HUDEP-2 (cell line): Measurements from ENCODE around the gene PRRX2.
A peak's percentile ranks its signal among the peaks of the same experiment; 100 is the strongest.
"Not testable (repeated sequence)": the region's sequence is repeated elsewhere in the genome, so short reads cannot be mapped to it uniquely, and the experiment has no call there.

Experiments used
- DNase-seq, 76 experiments: peaks; one replicate each; lab custom pipeline; 2025; ENCODE audit not compliant: unreplicated experiment in 76 of 76; lab: John Stamatoyannopoulos, UW

Gene PRRX2

DNA sequence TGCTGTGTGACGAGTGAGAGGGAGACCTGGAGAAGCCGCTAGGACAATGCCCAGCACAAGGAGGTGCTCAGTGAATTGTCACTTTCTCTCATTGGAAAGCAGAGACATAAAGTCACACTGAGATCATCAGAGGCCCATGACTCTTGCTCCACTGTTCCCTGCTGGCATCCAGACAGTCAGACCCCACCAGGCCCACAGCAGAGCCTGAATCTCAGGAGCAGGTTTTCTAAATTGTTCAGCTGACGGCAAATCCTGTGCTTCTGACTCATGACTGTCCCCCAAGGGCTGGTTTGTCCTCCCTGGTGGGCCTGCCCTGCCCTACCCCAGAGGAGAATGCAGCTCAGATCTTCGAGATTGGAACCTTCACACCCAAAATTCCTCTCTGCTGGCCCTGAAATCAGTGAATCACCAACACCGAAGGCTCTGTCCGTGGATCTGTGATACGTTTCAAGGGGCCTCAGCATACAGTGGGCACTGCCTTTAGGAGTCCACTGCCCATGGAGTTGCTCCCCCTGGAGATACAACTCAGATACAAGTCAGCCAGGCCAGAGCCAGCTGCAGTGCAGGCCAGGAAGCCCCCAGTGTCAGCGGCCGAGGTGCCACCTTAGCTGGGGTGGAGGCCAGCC lies 84.7 kb downstream of the PRRX2 start:
- no peak for DNase-seq

DNA sequence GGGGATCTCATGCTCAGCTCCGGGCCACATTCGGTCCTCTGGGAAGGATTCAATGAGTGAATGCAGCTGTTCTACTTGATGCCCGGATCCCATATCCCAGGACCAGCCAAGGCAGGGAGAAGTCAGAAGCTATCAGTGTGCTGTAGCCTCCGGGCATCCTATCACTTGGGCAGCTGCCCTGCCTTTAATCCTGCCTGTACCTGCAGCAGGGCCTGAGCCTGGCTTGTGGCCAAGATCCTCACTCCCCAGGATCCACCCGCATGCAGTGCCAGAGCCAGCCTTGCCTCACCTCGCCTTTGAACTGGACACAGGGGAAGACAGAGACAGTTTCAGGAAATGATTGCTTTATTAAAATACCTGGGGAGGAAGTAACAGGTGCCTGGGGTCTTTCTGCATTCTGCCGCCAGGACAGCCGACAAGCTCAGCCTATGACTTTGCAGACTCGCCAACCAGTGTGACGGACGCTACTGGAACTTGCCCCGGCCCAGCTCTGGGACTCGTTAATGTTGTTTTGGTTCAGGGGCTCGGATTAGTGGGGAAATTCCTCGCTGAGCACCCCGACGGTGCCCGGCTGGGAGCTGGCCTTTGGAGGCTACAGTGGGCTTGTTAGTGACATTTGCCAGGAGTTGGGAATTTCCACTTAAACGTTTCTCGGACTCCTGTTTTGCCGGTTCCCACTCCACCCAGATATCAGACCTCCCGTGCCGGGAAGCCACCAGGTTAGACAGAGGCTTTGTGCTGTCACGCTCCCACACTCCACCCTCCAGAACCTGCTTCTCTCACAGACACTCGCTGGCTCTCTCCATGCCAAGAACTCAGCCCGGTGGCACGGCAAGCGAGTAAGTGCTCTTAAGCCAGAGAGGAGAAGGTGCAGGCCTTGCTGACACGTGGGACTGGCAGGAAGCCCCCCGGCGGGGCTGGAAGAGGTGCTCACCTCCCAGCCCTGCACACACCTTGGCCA lies 86.7 kb downstream of the PRRX2 start:
- DNase-seq = peak in 1 of 76 experiments; percentile 15

DNA sequence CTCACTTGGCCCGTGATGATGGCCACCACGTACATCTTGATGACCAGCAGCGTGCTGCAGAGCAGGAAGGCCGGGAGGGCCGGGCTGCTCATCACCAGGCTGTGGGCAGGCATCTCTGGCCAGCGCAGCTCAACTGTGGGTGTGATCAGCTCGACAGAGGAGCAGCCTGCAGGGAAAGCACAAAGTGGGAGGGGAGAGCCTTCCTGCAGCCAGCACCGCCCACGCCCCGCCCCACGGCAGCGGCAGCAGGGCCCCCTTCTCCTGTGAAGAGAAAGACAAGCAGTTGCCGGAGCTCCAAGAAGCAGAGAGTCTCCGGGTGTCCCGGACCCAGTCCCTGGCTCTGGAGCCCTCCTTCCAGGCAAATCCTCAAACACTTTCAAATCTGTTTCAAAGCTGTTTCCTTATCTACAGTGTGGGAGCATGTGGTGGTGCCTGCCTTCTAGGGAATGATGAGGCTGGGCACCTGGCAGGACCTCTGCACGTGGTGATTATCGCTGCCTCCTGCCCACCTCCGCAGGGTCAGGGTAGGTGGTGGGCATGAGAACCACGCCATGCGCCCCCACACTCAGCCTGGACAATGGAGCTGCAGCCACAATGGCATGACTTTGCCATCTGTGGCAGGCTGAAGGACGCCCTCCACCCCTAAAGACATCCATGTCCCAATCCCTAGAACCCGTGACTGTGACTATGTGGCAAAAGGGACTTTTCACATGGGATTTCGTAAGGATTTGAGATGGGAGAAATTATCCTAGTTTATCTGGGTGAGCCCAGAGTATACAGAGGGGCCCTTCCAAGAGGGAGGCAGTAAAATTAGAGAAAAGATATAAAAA lies 87.7 kb downstream of the PRRX2 start, which contains the start of gene PTGES:
Gene PTGES (minus strand): TSS at position 143 of the 830 bp plus-strand sequence. CDS start 30 bp downstream, at position 113.
- DNase-seq = peak in 68 of 76 experiments; percentile 16 to 86 (median 65)

DNA sequence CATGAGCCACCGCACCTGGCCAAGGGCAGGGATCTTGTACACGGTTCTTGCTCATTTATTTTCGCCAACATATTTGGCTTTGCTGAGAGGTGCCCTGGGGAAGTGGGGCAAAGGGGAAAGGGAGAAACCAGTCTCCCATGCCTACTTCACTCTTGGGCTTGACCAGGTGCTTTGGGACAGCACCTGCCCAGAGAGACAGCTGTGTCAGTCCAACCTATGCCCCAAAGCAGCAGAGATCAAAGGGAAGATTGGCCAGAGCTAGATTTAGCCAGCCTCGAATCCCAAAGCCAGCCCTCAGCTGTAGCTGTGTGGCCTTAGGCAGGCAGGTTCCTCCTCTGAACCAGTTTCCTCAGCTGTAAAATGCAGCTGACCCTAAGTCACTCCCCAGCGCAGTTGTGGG lies 89.7 kb downstream of the PRRX2 start:
- DNase-seq = no peak

DNA sequence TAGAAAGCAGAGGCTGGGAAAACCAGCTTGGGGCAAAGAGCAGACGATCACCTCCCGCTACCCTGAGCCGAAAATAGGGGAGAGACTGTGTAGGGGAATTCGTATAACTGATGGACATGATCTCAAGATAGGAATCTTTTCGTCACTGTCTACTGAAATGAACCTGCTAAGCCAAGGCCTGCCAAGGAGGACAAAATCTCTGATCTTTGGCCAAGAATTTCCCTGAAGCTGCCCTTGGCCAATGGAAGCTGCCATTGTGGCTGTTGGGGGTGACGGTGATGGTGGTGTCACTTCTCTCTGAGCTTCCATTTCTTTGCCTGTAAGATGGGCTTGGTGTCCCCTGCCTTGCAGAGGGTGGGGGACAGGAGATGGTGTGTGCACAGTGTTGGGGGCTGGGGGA lies 90.7 kb downstream of the PRRX2 start:
- no peak for DNase-seq

DNA sequence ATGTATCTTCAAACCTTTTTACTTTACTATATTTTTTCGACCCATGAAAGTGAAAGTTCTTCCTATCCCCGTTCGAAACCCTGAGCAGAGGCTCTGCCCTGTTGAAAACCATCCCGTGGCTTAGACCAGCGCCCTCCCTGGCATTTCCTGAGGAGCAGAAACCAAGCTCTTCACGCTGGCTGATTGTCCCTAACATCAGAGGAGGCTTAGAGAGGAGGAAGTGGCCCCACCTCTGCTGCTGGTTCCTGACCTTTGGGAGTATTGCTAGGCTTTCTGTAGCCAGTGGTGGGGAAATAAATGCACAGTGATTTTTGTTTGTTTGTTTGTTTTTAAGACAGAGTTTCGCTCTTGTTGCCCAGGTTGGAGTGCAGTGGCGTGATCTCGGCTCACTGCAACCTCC lies 91.6 kb downstream of the PRRX2 start:
- peak in 1 of 76 experiments; percentile 10 for DNase-seq

DNA sequence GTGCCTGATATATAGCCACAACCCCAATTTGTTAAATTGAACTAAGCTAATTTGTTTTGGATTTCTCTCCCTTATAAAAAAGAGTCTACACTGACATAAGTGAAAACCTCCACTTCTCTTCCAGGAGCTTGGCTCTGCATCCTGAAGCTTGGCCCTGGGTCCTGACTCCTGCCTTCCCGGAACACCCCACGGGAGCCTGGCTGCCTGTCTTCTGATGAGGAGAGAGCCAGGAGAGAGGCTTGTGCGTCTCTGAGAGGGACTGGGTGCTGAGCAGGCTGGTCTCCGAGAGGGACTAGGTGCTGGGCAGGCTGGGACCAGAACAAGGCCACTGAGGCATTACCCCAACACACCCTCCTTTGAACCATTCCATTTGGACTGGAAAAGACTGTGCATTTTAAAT lies 93.9 kb downstream of the PRRX2 start:
- no peak for DNase-seq

DNA sequence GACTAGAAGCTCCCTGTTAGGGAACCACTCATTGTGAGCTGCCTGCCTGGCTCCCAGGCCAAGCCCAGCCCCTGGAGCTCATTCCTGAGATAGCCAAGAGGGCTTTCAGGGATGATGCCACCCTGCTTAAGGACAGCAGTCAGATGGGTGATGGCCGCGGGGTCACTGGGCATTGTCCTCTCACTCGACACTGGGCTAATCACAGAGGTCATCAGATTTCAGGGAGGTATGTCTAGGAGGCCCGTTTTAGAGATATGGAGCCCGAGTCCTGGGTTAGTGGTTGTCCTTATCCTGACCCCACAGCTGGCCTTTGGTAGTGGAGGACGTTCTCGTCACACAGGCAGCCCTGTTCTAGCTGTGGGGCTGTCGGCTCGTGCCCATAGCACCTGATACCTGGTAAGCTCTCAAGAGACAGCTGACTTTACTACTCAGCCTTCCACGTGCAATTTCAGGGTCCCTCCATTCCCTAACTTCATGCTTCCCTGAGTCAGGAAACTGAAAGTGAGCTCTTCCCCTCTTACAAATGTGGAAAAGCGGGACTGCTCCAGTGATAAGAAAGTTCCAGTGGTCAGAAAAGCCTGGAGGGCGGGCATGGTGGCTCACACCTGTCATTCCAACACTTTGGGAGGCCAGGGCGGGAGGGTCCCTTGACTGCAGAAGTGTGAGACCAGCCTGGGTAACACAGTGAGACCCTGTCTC lies 94.5 kb downstream of the PRRX2 start:
- peak in 1 of 76 experiments; percentile 9 for DNase-seq

DNA sequence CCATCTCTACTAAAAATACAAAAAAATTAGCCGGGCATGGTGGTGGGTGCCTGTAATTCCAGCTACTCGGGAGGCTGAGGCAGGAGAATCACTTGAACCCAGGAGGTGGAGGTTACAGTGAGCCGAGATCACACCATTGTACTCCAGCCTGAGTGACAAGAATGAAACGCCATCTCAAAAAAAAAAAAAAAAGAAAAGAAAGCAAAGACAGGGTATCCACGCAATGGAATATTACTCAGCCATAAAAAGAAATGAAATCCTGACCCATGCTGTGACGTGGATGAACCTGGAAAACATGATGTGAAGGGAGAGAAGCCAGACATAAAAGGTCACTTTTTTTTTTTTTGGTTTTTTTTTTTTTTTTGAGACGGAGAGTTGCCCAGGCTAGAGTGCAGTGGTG lies 95.3 kb downstream of the PRRX2 start:
- DNase-seq = not testable (repeated sequence)

DNA sequence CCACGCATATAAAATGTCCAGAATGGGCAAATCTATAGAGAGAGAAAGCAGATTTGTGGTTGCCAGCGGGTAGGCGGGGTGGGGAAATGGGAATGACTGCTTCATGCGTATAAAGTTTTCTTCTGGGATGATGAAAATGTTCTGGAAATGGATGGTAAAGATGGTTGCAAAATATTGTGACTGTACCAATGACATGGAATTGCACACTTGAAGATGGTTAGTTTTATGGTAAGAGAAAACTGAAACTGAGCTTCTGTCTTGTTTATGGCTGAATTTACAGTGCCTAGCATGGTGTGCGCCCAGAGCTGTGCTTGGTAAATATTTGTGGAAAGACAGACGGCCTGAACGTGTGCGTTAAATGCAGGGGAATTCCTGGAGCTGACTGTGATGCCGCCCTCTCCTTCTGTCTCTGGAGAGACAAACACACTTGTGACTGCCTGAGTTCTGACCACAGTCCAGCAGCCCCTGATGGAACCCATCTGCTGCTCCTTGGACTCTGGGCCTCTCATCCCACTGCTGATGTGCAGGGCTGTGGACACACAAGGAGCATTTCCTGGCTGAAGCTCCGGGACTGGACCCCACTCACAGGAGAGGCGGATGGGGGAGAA lies 96.0 kb downstream of the PRRX2 start:
- DNase-seq = no peak

DNA sequence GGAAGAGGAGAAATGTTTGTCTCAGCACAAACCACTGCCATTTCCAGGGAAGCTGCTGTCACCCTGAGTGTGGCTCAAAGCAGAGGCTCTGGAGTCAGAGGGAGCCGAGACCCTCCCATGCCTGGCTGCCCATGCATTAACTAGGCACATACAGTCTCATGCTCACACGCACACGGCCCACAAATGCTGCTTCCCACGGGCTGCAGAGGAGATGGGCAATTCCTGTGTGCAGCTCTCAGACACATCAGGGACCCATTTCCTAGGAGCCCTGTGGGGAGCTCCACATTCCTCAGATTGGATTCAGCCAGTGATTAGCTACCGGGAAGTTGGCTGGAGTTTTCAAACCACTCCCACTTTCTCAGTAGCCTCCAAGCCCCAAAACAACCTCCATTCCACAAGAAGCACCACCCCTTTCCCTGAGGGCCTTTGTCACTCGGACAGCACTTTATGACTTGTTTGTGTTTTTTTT lies 96.5 kb downstream of the PRRX2 start:
- DNase-seq = no peak

DNA sequence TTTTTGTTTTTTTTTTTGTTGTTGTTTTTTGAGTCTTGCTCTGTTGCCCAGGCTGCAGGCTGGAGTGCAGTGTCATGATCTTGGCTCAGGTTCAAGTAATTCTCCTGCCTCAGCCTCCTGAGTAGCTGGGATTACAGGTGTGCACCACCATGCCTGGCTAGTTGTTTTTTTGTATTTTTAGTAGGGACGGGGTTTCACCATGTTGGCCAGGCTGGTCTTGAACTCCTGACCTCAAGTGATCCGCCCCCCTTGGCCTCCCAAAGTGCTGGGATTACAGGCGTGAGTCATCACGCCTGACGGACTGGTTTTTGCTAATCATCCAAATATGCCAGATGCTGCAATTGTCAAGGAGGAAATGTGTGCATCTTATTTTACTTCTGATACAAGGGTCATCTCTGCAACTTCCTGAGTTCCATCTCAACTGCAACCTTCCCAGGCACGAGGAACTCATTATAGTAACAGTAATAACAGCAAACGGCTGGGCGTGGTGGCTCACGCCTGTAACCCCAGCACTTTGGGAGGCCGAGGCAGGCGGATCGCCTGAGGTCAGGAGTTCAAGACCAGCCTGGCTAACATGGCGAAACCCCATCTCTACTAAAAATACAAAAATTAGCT lies 97.0 kb downstream of the PRRX2 start:
- not testable (repeated sequence) for DNase-seq

DNA sequence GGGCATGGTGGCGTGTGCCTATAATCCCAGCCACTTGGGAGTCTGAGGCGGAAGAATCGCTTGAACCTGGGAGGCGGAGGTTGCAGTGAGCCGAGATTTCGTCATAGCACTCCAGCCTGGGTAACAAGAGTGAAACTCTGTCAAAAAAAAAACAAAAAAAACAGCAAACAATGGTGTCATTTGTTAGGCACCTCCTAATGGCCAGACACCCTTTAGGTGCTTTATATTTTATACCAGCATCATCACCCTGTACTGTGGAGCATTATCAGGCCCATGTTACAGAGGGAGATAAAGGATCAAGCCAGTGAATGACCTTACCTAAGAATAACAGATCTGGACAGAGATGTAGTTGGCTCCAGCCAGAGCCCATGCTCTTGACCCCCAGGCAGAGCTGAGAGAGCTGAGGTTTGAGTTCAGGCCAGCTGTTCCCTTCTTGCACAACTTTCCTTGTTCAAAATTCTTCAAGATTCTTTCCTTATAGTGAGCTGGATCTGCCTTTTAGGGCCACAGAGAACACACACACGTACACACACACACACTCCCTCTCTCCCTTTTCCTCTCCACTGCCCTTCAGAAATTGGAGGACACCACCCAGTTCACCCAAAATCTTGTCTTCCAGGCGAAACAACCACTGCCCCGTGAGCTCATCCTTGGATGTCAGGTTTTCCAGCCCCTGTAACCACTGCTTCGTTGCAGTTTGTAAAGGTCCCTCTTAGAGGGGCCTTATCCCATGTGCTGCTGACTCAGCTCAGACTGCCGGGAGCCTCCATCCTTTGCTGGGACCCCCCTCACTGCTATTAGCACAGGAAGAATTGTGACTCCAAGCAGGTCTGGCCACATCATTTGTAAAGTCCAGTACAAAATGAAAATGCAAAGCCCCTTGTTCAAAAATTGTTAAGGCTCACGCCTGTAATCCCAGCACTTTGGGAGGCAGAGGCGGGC lies 97.8 kb downstream of the PRRX2 start:
- DNase-seq = no peak

DNA sequence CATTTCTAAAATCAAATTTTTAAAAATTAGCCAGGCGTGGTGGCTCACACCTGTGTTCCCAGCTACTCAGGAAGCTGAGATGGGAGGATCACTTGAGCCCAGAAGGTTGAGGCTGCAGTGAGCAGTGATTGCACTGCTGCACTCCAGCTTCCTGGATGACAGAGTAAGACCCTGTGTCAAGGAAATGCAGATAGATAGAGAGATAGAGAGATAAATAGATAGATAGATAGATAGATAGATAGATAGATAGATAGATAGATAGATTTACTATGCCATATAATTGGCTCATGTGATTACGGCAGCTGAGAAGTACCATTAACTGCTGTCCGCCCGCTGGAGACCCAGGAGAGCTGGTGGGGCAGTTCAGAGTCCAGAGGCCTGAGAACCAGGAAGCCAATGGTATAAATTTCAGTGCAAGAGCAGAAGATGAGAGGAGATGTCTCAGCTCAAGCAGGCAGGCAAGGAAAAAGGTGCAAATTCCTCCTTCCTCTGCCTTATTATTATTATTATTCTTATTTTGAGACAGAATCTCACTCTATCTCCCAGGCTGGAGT lies 100.4 kb downstream of the PRRX2 start:
- no peak for DNase-seq

DNA sequence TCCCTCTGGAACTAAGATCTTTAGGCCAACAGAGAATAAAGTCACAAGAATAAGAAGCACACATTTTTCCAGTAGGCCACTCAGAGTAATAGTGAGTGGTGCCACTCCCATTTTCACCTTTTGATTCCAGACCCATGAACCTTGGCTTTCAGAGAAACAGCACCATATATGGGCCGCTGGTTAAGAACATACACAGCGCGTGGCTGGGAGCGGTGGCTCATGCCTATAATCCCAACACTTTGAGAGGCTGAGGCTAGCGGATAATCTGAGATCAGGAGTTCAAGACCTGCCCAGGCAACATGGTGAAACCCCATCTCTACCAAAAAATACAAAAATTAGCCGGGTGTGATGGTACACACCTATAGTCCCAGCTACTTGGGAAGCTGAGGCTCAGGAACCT lies 103.0 kb downstream of the PRRX2 start:
- no peak for DNase-seq

DNA sequence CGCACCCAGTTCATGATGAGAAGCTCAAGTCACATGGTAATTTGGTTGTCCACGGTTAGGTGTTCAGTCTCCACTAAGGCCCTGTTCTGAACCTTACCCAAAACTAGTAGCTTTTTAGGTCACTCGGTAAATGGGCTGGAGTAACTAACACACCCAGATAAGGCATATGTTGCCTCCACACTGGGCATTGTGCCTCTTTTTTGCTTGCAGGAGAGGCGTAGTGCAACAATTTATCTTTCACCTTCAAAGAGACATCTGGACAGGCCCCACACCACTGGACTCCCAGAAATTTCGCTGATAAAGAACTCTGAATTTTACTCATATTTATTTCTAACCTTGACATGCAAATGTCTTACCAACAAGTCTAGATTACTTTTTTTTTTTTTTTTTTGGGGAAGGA lies 104.2 kb downstream of the PRRX2 start:
- DNase-seq = peak in 73 of 76 experiments; percentile 33 to 93 (median 76)

DNA sequence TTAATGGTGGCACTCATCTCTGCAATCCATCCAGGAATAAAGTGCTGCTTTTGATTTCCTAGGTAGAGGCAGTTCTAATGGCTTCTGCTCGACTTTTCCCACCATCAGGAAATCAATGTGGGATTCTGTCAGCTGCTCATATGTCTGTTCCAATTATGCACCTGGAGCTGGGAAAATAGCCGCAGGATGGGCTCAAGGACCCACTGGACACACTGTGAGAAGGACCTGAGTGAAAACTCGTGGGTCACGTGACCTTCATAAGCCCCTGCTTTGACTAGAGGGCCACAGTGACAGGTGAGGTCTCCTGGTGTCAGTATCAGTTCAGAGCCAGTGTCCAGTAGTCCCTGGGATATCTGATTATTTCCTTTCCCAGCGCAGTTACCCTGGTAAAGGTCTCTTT lies 105.3 kb downstream of the PRRX2 start:
- DNase-seq = no peak
